Loucy (cell line): Measurements from ENCODE around the gene TGFBI.

Experiments
- EZH2phosphoT487 ChIP-seq: fragments of 200-600 bp; IDR thresholded peaks from 2 replicates; pipeline ENCODE4 v1.6.1; 2018; ENCODE audit warnings: antibody characterized with exemption, mild to moderate bottlenecking, moderate library complexity, borderline replicate concordance
- TF ChIP-seq, protein P1 (sequence below): fragments of 200-600 bp; sonication (generic); conservative IDR thresholded peaks from 2 replicates; pipeline ENCODE4 v1.5.1; 2014; ENCODE audit warnings: mild to moderate bottlenecking, antibody characterized with exemption, low read length

DNA sequence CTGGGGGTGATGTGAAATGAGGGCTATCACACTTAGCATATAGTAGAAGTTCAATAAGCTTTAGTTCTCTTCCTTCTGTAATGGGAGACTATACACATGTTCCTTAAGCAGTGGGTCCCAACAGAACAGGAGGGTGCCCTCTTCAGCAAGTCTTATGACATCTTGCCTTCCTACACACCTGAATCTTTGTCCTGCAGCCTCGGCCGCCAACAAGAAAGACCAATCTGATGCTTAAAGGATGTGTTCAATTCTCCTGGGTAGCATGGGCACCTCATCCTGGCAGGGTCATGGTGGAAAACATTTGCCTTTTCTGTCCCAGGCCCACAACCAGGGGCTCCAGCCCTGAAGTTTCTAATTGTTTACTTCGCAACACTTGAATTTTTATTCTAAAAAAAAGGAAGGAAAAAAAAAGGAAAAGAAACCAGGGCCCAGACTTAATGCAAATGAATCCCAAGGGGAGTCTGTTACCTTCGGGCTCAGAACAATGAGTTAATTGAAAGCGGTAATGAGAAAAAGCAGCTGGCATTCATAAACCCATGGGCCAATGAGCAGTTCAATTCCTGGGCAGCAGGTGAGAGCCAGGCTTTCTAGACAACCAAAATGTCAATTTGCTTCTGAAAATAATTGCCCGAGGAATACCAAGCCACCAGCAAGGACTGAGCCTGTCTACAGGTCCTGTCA, 77.7 kb downstream of the TGFBI start:
- TF ChIP-seq, protein P1, sequence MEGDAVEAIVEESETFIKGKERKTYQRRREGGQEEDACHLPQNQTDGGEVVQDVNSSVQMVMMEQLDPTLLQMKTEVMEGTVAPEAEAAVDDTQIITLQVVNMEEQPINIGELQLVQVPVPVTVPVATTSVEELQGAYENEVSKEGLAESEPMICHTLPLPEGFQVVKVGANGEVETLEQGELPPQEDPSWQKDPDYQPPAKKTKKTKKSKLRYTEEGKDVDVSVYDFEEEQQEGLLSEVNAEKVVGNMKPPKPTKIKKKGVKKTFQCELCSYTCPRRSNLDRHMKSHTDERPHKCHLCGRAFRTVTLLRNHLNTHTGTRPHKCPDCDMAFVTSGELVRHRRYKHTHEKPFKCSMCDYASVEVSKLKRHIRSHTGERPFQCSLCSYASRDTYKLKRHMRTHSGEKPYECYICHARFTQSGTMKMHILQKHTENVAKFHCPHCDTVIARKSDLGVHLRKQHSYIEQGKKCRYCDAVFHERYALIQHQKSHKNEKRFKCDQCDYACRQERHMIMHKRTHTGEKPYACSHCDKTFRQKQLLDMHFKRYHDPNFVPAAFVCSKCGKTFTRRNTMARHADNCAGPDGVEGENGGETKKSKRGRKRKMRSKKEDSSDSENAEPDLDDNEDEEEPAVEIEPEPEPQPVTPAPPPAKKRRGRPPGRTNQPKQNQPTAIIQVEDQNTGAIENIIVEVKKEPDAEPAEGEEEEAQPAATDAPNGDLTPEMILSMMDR, result no peak
- TF ChIP-seq EZH2phosphoT487, result no peak
